ENCODE data around the gene NPLOC4.

DNA sequence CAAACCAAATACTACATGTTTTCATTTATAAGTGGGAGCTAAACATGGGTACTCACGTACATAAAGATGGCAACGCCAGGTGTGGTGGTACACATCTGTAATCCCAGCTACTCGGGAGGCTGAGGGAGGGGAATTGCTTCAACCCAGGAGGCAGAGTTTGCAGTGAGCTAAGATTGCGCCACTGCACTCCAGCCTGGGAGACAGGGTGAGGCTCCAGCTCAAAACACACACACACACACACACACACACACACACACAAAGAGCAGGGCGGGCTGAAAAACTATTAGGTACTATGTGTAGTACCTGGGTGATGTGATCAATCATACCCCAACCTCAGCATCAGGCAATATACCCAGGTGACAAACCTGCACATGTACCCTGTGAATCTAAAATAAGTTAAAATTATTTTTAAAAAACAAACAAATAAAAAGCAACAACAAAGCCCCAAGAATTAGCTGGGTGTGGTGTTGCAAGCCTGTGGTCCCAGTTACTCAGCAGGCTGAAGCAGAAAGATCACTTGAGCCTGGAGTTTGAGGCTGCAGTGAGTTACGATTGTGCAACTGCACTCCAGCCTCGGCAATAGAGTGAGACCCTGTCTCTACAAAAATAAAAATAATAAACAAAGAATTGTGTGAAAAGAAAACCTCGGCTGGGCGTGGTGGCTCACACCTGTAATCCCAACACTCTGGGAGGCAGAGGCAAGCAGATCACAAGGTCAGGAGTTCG, 72.9 kb downstream of the NPLOC4 start:
- TF ChIP-seq CTCF (conservative IDR thresholded peaks at IDR 0.05 in 1 of 2, IDR thresholded peaks at IDR 0.05 in 1 of 2; ENCODE audit: extremely low read depth in 1 of 2, insufficient read depth in 1 of 2, low read depth in 1 of 2, low read length in 2 of 2) (no peak), EZH2 (IDR thresholded peaks at IDR 0.05; ENCODE audit: borderline replicate concordance, low read length) (no peak)
